WTC11 (cell line): ENCODE measurements around the gene UFSP2. TPM values are rescaled to one million over a fixed set of nuclear protein-coding genes. Genes with fewer than 3 reads are reported as not detected.

Experiments
- ATAC-seq: fragments of 200-7000 bp; cut with Tn5 transposase; 2 replicates; pipeline ENCODE4 v1.10.0; 2021; ENCODE audit warnings: mild to moderate bottlenecking, moderate library complexity
- CTCF ChIA-PET: fragments of 300-600 bp; sonication (Branson Sonifier 250); formaldehyde crosslinking; loops from one replicate; lab custom pipeline; 2021; ENCODE audit warnings: antibody characterized with exemption; lab: Charles Lee
- POLR2A ChIA-PET: fragments of 350-600 bp; sonication (Branson Sonifier 250); formaldehyde crosslinking; loops from one replicate; lab custom pipeline; 2021; ENCODE audit warnings: antibody characterized with exemption; lab: Charles Lee
- DNase-seq: peaks from one replicate; pipeline ENCODE4 v3.0.0; 2021; ENCODE audit warnings: low spot score
- H3K27ac Mint-ChIP-seq: 2 replicates; pipeline ENCODE4 v1.8.0; 2021; ENCODE audit warnings: mixed read lengths
- H3K27me3 Mint-ChIP-seq: 2 replicates; pipeline ENCODE4 v1.8.0; 2021; ENCODE audit warnings: low read depth, mild to moderate bottlenecking, moderate library complexity, mixed read lengths
- H3K36me3 Mint-ChIP-seq: 2 replicates; pipeline ENCODE4 v1.8.0; 2021; ENCODE audit warnings: mixed read lengths
- H3K4me1 Mint-ChIP-seq: 2 replicates; pipeline ENCODE4 v1.8.0; 2022; ENCODE audit warnings: mixed read lengths
- H3K4me3 Mint-ChIP-seq: 2 replicates; pipeline ENCODE4 v1.8.0; 2021; ENCODE audit warnings: mild to moderate bottlenecking, moderate library complexity, mixed read lengths
- H3K9me3 Mint-ChIP-seq: 2 replicates; pipeline ENCODE4 v1.8.0; 2021; ENCODE audit warnings: mixed read lengths
- AR ChIP-seq: fragments of 250-450 bp; sonication (Bioruptor Pico); IDR thresholded peaks from 2 replicates; pipeline ENCODE4 v1.9.0; 2021; ENCODE audit warnings: mild to moderate bottlenecking
- ATF3 ChIP-seq: sonication (generic); formaldehyde crosslinking; conservative IDR thresholded peaks from 2 replicates; pipeline ENCODE4 v1.8.1; 2022; ENCODE audit warnings: mild to moderate bottlenecking, missing genetic modification reagents
- CBFB ChIP-seq: sonication (generic); formaldehyde crosslinking; IDR thresholded peaks from 2 replicates; pipeline ENCODE4 v1.8.1; 2022; ENCODE audit warnings: mild to moderate bottlenecking, low read depth, missing genetic modification reagents
- CREB1 ChIP-seq: sonication (generic); formaldehyde crosslinking; IDR thresholded peaks from 2 replicates; pipeline ENCODE4 v1.8.0; 2023; ENCODE audit warnings: mild to moderate bottlenecking, missing genetic modification reagents
- FOXJ3 ChIP-seq: sonication (generic); formaldehyde crosslinking; IDR thresholded peaks from 2 replicates; pipeline ENCODE4 v1.9.0; 2021; ENCODE audit warnings: missing genetic modification reagents, mild to moderate bottlenecking, borderline replicate concordance
- JUN ChIP-seq: sonication (generic); formaldehyde crosslinking; IDR thresholded peaks from 2 replicates; pipeline ENCODE4 v1.8.0; 2023; ENCODE audit warnings: mild to moderate bottlenecking, missing genetic modification reagents
- KAT7 ChIP-seq: sonication (generic); formaldehyde crosslinking; IDR thresholded peaks from 2 replicates; pipeline ENCODE4 v1.8.1; 2023; ENCODE audit warnings: missing genetic modification reagents, mild to moderate bottlenecking, borderline replicate concordance
- NFE2L1 ChIP-seq: sonication (generic); formaldehyde crosslinking; IDR thresholded peaks from 2 replicates; pipeline ENCODE4 v1.8.1; 2023; ENCODE audit warnings: missing genetic modification reagents
- NR3C1 ChIP-seq: sonication (generic); formaldehyde crosslinking; conservative IDR thresholded peaks from 2 replicates; pipeline ENCODE4 v1.8.1; 2023; ENCODE audit warnings: low read depth, mild to moderate bottlenecking, missing genetic modification reagents
- RELA ChIP-seq: sonication (generic); formaldehyde crosslinking; IDR thresholded peaks from 2 replicates; pipeline ENCODE4 v1.8.1; 2022; ENCODE audit warnings: missing genetic modification reagents, mild to moderate bottlenecking, borderline replicate concordance
- SP1 ChIP-seq: sonication (generic); formaldehyde crosslinking; conservative IDR thresholded peaks from 2 replicates; pipeline ENCODE4 v1.8.1; 2022; ENCODE audit warnings: missing genetic modification reagents
- TEAD1 ChIP-seq: sonication (generic); formaldehyde crosslinking; IDR thresholded peaks from 2 replicates; pipeline ENCODE4 v1.8.0; 2022; ENCODE audit warnings: mild to moderate bottlenecking, missing genetic modification reagents
- USF1 ChIP-seq: sonication (generic); formaldehyde crosslinking; IDR thresholded peaks from 2 replicates; pipeline ENCODE4 v1.8.0; 2022; ENCODE audit warnings: mild to moderate bottlenecking, missing genetic modification reagents
- USF2 ChIP-seq: sonication (generic); formaldehyde crosslinking; IDR thresholded peaks from 2 replicates; pipeline ENCODE4 v1.8.1; 2023; ENCODE audit warnings: mild to moderate bottlenecking, missing genetic modification reagents, moderate library complexity
- ZNF317 ChIP-seq: sonication (generic); formaldehyde crosslinking; IDR thresholded peaks from 2 replicates; pipeline ENCODE4 v1.8.1; 2023; ENCODE audit warnings: low read depth, mild to moderate bottlenecking, moderate library complexity, missing genetic modification reagents, borderline replicate concordance
- ZNF416 ChIP-seq: fragments of 250-450 bp; sonication (Bioruptor Pico); IDR thresholded peaks from 2 replicates; pipeline ENCODE4 v1.9.0; 2021; ENCODE audit warnings: mild to moderate bottlenecking, inconsistent platforms
- ZNF512 ChIP-seq: sonication (generic); formaldehyde crosslinking; IDR thresholded peaks from 2 replicates; pipeline ENCODE4 v1.8.1; 2022; ENCODE audit warnings: missing genetic modification reagents, borderline replicate concordance
- ZNF532 ChIP-seq: fragments of 250-450 bp; sonication (Bioruptor Pico); IDR thresholded peaks from 2 replicates; pipeline ENCODE4 v1.9.0; 2021; ENCODE audit warnings: mild to moderate bottlenecking, borderline replicate concordance
- ZNF671 ChIP-seq: fragments of 250-450 bp; sonication (Bioruptor Pico); IDR thresholded peaks from 2 replicates; pipeline ENCODE4 v1.8.0; 2021; ENCODE audit warnings: mild to moderate bottlenecking
- ZSCAN18 ChIP-seq: fragments of 250-450 bp; sonication (Bioruptor Pico); IDR thresholded peaks from 2 replicates; pipeline ENCODE4 v2.1.2; 2022; ENCODE audit warnings: mild to moderate bottlenecking, moderate library complexity
- total RNA-seq: library from RNA; stranded (reverse); gene quantifications from 3 replicates; pipeline ENCODE4 v1.2.3, GENCODE V29; 2021

The UFSP2 gene
- total RNA-seq, 1 experiment from 2014 or later = 30.8 TPM

GRCh38 chr4:185370268-185370949 is 55.4 kb downstream of the UFSP2 start:
- ChIA-PET POLR2A (no interaction called here), CTCF (no interaction called here)
- ATAC-seq (no peak), DNase-seq (no peak)
- Mint-ChIP-seq H3K27me3 (no peaks in the 10 kb centered on the region), H3K9me3 (no peaks in the 10 kb centered on the region), H3K4me3 (no peak overlapping the region), H3K36me3 (peaks cover 11% of the 10 kb centered on the region; the same call in 1 of the 2 replicates), H3K4me1 (peaks cover 11% of the 10 kb centered on the region), H3K27ac (no peak overlapping the region)
- no peak for TF ChIP-seq CREB1 (CRISPR knock-in tag)
- TF ChIP-seq ZNF671 (CRISPR knock-in tag) = no peak
- TF ChIP-seq FOXJ3 = no peak
- TF ChIP-seq ZNF512 = no peak
- no peak for TF ChIP-seq RELA (CRISPR knock-in tag)
- no peak for TF ChIP-seq NFE2L1
- no peak for TF ChIP-seq USF2 (CRISPR knock-in tag)
- no peak for TF ChIP-seq TEAD1 (CRISPR knock-in tag)
- TF ChIP-seq ZNF317 = no peak
- TF ChIP-seq CBFB (CRISPR knock-in tag) = no peak
- TF ChIP-seq KAT7 (CRISPR knock-in tag) = no peak
- TF ChIP-seq JUN (CRISPR knock-in tag) = no peak
- no peak for TF ChIP-seq ZSCAN18 (CRISPR knock-in tag)
- TF ChIP-seq SP1 (CRISPR knock-in tag) = no peak
- TF ChIP-seq USF1 (CRISPR knock-in tag) = no peak
- TF ChIP-seq NR3C1 = no peak
- no peak for TF ChIP-seq ZNF532
- TF ChIP-seq AR (CRISPR knock-in tag) = no peak
- TF ChIP-seq ZNF416 (CRISPR knock-in tag) = no peak
- no peak for TF ChIP-seq ATF3
